Activated CD8-positive, alpha-beta memory T cell treated with anti-CD3 and anti-CD28 coated beads for 4 hours (primary cell): ENCODE results near the gene SORL1.

Source experiments
- DNase-seq, 2 donors: peaks; one replicate each; pipeline ENCODE4 v3.0.0-alpha.2; 2020; ENCODE audit warnings: low read depth in 2 of 2

Gene SORL1

DNA sequence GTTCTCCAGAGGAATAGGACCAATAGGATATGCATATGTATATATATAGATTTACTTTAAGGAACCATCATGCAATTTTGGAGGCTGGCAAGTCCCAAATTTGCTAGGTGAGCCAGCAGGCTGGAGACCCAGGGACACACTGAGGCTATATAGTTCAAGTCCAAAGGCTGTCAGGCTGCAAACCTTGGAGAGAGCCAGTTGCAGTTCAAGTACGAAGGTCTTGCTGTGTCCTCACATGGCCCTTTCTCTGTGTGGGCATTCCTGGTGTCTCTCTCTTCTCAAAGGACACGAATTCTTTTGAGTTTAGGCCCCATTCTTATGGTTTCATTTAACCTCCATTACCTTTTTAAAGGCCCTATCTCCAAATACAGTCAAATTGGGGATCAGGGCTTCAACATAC is 135.1 kb downstream of the SORL1 start:
- no peak for DNase-seq

GRCh38 chr11:121588747-121589146 is 136.6 kb downstream of the SORL1 start:
- no peak for DNase-seq

DNA sequence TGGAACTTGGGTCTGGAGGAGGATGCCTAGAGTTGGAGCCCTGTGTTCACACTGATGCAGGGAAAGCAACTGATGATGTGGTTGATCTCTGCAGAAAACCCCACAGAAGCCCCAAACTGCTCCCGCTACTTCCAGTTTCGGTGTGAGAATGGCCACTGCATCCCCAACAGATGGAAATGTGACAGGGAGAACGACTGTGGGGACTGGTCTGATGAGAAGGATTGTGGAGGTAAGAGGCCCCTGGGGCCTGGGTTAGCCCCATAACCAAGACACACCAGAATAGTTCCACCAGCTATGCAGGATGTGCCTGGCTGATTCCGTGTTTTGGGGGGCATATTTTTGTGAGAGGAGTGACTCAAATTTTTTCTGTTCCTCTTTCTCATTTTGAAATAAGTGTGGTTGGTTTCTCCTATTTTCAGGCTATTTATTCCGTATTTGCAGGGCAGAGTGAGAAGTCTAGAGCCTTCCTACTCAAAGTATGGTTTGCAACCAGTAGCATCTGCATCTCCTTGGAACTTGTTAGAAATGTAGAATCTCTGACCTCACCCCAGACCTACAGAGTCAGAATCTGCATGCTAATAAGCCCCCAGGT is 137.9 kb downstream of the SORL1 start:
- no peak for DNase-seq

DNA sequence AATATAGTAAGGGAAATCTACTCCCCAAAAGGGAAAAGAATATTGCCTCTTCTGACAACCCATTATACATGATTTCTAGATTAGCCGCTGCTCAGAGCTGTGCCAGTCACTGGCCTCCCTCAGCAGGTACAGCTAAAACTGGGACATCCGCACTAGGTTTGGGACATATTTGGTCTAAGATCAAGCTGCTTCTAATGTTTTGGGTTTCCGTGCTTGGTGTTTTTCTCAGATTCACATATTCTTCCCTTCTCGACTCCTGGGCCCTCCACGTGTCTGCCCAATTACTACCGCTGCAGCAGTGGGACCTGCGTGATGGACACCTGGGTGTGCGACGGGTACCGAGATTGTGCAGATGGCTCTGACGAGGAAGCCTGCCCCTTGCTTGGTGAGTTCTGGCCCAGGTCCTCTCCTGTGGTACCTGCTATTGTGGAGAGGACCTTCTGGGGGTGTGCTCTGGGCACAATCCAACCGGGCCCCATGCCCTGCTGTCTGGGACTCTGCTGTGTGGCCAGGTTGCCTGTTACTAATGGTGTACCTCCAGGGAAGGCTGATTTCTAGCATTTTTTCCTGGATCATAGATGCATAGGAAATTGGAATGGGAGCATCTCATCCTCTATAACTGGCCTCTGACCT is 138.8 kb downstream of the SORL1 start:
- no peak for DNase-seq

- peak; percentile 44 to 51 for DNase-seq
These were observed 139.4 kb downstream of the SORL1 start for GRCh38 chr11:121591405-121592033.

DNA sequence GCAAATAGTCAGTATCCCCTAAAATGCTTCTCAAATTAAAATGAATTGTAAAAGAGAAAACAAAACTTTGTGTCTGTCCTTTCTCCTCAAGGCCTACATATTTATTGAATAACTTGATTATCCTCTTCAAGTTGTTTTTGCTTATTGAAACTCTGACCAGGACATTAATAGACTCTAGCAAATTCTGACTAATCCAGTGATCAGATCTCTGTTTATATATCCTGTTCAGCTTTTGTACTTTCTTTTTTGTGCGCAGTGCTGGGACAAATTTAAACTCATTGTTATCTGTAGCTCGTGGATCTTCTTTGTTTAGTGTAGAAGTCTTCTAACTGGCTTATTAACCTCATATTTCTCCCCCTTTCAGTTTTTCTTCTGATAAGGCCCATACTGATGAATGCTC is 140.6 kb downstream of the SORL1 start:
- no peak for DNase-seq

- no peak for DNase-seq
These were observed 143.6 kb downstream of the SORL1 start for GRCh38 chr11:121595717-121596161.

GRCh38 chr11:121596195-121597155 is 144.4 kb downstream of the SORL1 start:
- DNase-seq, result no peak

DNA sequence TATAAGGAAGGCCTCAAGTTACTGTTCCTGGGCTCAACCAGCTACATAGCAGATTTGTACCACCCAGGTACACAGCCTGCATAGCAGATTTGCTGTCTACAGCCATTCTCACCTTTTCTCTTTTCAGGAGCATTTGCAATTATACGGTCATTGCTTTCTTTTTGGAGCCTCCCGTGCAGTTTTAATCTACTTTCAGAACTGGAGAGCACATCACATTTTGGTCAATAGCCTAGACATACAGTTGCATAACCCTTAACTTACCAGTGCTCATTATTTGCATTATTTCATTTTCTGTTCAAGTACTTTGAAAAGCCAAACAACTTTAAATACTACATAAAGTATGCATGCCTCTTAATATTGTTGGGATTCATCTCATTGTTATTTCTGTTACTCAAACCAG is 151.2 kb downstream of the SORL1 start:
- no peak for DNase-seq

GRCh38 chr11:121604152-121604551 is 152.0 kb downstream of the SORL1 start:
- no peak for DNase-seq

DNA sequence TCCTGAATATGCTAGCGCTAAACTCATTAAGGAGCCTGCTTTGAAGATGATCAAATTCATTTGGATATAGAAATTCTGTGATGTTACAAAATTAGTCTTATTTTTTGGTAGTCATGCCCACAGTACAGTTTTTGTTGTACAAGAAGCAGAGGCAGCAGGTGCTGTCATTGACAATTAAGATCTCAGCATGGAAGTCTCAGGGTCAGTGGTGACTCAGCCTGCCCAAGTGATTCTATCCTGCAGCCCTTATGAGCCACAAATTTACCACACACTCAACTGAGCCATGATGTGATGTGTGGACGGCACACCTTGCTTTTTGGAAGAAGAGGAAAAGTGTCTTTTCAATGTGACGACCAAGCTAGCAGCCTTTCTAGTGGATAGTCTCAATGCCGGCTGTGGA is 154.2 kb downstream of the SORL1 start:
- no peak for DNase-seq

DNA sequence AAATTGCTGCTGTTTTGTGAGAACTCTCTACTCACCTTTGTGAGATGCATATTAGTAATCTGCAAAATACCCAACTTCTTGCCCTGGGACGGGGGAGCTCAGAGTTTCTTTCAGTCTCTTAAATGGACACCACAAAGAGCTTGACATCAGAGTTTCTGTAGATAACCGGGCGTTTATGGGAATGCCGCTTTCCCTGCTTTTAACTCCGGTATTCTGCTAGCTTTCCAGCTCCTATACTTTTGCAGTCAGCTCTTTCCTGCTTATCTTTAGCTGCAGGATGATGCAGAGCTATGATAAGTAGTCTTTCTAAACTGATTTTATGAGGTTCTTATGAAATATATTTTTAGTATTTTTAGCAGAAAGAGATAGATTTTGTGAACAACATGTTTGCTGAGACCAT is 155.2 kb downstream of the SORL1 start:
- no peak for DNase-seq

- no peak for DNase-seq
These were observed 156.5 kb downstream of the SORL1 start for GRCh38 chr11:121608545-121609098.

GRCh38 chr11:121610706-121611105 is 158.6 kb downstream of the SORL1 start:
- no peak for DNase-seq

- DNase-seq, result no peak
These were observed 159.1 kb downstream of the SORL1 start for GRCh38 chr11:121611242-121611641.

DNA sequence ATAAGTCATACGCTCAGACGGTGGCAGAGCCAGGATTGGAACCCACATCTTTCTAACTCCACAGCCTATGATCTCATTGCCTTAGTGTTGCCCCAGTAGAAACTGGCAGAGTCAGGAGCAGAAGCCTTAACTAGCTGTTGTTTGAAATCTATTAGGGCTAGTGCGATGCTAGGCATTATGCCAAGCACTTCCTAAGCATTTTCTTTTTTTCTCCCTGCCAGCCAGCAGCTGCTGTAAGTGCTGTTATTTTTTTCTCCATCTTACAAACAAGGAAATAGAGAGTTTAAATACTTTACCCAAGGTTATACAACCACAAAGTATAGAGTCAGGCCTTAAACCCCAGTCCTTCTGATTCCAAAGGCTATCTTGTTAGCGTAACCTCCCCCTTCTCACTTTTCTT is 161.6 kb downstream of the SORL1 start:
- no peak for DNase-seq

- DNase-seq, result no peak
These were observed 162.6 kb downstream of the SORL1 start for GRCh38 chr11:121614636-121615240.

DNA sequence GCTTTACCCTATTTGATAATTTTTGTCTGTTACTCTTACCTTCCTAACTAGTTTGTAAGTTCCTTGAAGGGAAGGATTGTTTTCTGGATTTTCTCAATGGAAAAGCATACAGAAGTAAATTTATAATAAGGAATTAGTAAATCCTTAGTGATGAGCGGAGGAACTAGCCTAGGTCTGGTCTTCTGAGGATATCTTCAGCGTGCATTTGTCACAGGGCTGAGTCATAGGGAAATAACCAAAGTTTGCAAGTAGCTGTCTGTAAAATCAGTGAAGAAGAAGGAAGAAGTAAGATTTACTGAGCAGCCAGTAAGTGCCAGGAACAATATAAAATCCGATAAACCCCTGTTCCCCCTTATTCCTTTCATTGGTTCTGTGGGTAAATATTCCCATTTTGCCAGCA is 163.4 kb downstream of the SORL1 start:
- DNase-seq, result no peak

- DNase-seq, result no peak
These were observed 166.4 kb downstream of the SORL1 start for GRCh38 chr11:121618516-121618915.

DNA sequence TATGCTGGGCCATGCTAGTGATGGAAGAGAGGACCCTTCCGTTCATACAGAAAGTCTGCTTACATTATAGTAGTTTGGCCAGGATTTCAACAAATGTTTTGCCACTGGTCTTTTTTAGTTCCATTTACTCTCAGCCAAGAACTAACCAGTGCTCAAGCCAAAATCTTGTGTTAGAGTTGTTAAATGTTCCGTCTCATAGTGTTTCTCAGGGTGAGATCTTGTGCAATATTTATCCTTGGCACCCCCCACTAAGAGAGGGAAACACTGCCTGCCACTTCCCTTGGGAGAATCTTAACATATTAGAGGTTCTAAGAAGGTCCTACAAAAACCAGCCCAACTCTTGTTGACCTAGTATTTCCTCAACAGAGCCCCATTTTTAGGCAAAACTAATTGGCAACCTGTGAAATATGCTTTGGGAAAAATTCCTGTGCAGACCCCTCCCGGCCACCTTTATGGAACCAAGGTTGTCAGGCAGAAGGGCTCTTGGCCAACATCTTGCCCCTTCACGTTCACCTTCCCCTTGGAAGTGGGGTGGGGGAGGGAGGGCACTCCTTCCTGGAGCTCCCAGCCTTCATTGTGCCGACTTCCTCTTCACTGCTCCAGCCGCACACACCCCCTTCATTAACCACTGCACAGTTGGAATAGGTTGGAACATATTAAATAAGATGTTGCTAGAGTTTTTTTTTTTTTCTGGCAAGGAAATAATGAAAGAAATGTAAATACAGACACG is 173.8 kb downstream of the SORL1 start:
- DNase-seq, result no peak

GRCh38 chr11:121626507-121626875 is 174.4 kb downstream of the SORL1 start:
- DNase-seq, result no peak
